ENCODE measurements around the gene RAB34.

- TF ChIP-seq POLR2A (IDR thresholded peaks at IDR 0.05; ENCODE audit: low read depth, low read length) (no peak), CTCF (IDR thresholded peaks at IDR 0.05; ENCODE audit: extremely low read depth in 1 of 2, insufficient read depth in 1 of 2, low read depth in 1 of 2, low read length in 2 of 2) (no peak), POLR2AphosphoS5 (IDR thresholded peaks at IDR 0.05; ENCODE audit: insufficient read depth, low read depth, low read length) (no peak), EZH2 (IDR thresholded peaks at IDR 0.05; ENCODE audit: borderline replicate concordance, low read depth, low read length, severe bottlenecking) (no peak), MAX (IDR thresholded peaks at IDR 0.05; ENCODE audit: insufficient read depth, insufficient read length) (no peak)
Measured at GRCh38 chr17:28745786-28746411, 28.2 kb upstream of the RAB34 start.

All from endothelial cell of umbilical vein (primary cell).